Measurements from ENCODE around the gene ARHGAP33. TPM values are rescaled to one million over a fixed set of nuclear protein-coding genes. Genes with fewer than 3 reads are reported as not detected.

ARHGAP33 gene, protein sequence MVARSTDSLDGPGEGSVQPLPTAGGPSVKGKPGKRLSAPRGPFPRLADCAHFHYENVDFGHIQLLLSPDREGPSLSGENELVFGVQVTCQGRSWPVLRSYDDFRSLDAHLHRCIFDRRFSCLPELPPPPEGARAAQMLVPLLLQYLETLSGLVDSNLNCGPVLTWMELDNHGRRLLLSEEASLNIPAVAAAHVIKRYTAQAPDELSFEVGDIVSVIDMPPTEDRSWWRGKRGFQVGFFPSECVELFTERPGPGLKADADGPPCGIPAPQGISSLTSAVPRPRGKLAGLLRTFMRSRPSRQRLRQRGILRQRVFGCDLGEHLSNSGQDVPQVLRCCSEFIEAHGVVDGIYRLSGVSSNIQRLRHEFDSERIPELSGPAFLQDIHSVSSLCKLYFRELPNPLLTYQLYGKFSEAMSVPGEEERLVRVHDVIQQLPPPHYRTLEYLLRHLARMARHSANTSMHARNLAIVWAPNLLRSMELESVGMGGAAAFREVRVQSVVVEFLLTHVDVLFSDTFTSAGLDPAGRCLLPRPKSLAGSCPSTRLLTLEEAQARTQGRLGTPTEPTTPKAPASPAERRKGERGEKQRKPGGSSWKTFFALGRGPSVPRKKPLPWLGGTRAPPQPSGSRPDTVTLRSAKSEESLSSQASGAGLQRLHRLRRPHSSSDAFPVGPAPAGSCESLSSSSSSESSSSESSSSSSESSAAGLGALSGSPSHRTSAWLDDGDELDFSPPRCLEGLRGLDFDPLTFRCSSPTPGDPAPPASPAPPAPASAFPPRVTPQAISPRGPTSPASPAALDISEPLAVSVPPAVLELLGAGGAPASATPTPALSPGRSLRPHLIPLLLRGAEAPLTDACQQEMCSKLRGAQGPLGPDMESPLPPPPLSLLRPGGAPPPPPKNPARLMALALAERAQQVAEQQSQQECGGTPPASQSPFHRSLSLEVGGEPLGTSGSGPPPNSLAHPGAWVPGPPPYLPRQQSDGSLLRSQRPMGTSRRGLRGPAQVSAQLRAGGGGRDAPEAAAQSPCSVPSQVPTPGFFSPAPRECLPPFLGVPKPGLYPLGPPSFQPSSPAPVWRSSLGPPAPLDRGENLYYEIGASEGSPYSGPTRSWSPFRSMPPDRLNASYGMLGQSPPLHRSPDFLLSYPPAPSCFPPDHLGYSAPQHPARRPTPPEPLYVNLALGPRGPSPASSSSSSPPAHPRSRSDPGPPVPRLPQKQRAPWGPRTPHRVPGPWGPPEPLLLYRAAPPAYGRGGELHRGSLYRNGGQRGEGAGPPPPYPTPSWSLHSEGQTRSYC
- total RNA-seq = 10 to 100 TPM; 20.6 to 42.7 (median 31.7) TPM

GRCh38 chr19:35775298-35776101 is at the start of gene ARHGAP33:
Gene ARHGAP33 (plus strand): TSS chr19:35775564. CDS start chr19:35775659, 95 bp downstream.
- peak; percentile 99 to 100 for DNase-seq (ENCODE audit: low spot score in 2 of 2)
- H3K4me1 ChIP-seq = peaks cover 18% of the 10 kb centered on the region
- under 1% methylated on average over 28 of the region's 82 CpGs for WGBS
- peak within 1 kb of the TSS; percentile 86 for H3K4me3 ChIP-seq
- H3K27me3 ChIP-seq = no peaks in the 10 kb centered on the region
- H3K9me3 ChIP-seq = no peaks in the 10 kb centered on the region
- TF ChIP-seq, protein P1, sequence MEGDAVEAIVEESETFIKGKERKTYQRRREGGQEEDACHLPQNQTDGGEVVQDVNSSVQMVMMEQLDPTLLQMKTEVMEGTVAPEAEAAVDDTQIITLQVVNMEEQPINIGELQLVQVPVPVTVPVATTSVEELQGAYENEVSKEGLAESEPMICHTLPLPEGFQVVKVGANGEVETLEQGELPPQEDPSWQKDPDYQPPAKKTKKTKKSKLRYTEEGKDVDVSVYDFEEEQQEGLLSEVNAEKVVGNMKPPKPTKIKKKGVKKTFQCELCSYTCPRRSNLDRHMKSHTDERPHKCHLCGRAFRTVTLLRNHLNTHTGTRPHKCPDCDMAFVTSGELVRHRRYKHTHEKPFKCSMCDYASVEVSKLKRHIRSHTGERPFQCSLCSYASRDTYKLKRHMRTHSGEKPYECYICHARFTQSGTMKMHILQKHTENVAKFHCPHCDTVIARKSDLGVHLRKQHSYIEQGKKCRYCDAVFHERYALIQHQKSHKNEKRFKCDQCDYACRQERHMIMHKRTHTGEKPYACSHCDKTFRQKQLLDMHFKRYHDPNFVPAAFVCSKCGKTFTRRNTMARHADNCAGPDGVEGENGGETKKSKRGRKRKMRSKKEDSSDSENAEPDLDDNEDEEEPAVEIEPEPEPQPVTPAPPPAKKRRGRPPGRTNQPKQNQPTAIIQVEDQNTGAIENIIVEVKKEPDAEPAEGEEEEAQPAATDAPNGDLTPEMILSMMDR (IDR thresholded peaks at IDR 0.05) = no peak
- TF ChIP-seq EP300 (IDR thresholded peaks at IDR 0.05) = no peak
- no peak for TF ChIP-seq POLR2A (IDR thresholded peaks at IDR 0.05)
- TF ChIP-seq POLR2AphosphoS5 (IDR thresholded peaks at IDR 0.05) = no peak
- H3K27ac ChIP-seq = no peak within 1 kb of the TSS
- peaks cover 11% of the 10 kb centered on the region for H3K36me3 ChIP-seq

DNA sequence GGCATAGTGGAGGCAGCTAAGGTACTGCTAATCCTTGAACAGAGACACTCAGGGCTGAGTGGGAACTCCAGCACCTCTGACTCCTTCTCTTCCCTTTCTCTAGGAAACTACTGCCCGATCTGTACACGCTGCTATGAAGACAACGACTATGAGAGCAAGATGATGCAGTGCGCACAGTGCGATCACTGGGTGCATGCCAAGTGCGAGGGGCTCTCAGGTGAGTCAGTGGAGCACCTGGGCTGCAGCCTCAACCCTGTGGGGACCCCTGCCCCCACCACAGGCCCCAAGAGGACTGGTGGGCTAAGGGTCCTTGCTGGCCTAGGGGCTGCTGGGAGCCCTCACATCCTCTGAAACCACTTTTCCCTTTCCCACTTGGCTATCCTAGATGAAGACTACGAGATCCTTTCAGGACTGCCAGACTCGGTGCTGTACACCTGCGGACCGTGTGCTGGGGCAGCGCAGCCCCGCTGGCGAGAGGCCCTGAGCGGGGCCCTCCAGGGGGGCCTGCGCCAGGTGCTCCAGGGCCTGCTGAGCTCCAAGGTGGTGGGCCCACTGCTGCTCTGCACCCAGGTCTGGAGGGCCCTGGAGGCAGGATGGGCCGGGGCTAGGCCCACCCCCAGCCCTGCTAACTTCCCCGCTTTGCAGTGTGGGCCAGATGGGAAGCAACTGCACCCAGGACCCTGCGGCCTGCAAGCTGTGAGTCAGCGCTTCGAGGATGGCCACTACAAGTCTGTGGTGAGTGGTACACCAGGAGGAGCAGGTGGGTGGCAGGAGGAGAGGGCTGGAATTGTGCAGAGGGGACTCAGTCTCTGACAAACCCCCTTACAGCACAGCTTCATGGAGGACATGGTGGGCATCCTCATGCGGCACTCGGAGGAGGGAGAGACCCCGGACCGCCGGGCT is 48.1 kb upstream of the ARHGAP33 start:
- WGBS = 95% methylated on average over 10 of the region's 25 CpGs
- Histone ChIP-seq H3K36me3 (peaks cover 100% of the 10 kb centered on the region), H3K9me3 (no peaks in the 10 kb centered on the region), H3K4me1 (peaks cover 13% of the 10 kb centered on the region), H3K4me3 (no peak overlapping the region), H3K27ac (no peak overlapping the region), H3K27me3 (no peaks in the 10 kb centered on the region)
- DNase-seq (ENCODE audit: low spot score in 2 of 2) = no peak
- TF ChIP-seq POLR2AphosphoS5 (IDR thresholded peaks at IDR 0.05) (no peak), EP300 (IDR thresholded peaks at IDR 0.05) (no peak), POLR2A (IDR thresholded peaks at IDR 0.05) (no peak)
- TF ChIP-seq, protein P1 (IDR thresholded peaks at IDR 0.05) = no peak

GRCh38 chr19:35727956-35728706 is 47.2 kb upstream of the ARHGAP33 start:
- peaks cover 15% of the 10 kb centered on the region for H3K4me1 ChIP-seq
- peaks cover 99% of the 10 kb centered on the region for H3K36me3 ChIP-seq
- WGBS = 95% methylated on average over 18 of the region's 19 CpGs
- no peak overlapping the region for H3K4me3 ChIP-seq
- no peak overlapping the region for H3K27ac ChIP-seq
- no peak for TF ChIP-seq POLR2AphosphoS5 (IDR thresholded peaks at IDR 0.05)
- TF ChIP-seq, protein P1 (IDR thresholded peaks at IDR 0.05) = no peak
- no peak for TF ChIP-seq POLR2A (IDR thresholded peaks at IDR 0.05)
- no peak for TF ChIP-seq EP300 (IDR thresholded peaks at IDR 0.05)
- H3K9me3 ChIP-seq = no peaks in the 10 kb centered on the region
- H3K27me3 ChIP-seq = no peaks in the 10 kb centered on the region
- DNase-seq (ENCODE audit: low spot score in 2 of 2) = no peak

All from suprapubic skin (tissue), 4 donors.